HG03558 (cell line): ENCODE measurements around the gene KRTAP4-1.
"Not testable (repeated sequence)": the region's sequence is repeated elsewhere in the genome, so short reads cannot be mapped to it uniquely, and the experiment has no call there.

ENCODE experiments used
- ATAC-seq: cut with Tn5 transposase; IDR thresholded peaks from one replicate; pipeline ENCODE4 v1.9.1; 2021; ENCODE audit warnings: moderate number of reproducible peaks; ENCODE audit not compliant: unreplicated experiment; ENCODE audit errors: extremely low read depth

KRTAP4-1 gene

GRCh38 chr17:41184480-41184961, at the start of gene KRTAP4-1:
KRTAP4-1 (minus strand) TSS chr17:41184911; CDS start chr17:41184854, 57 bp downstream.
- ATAC-seq = no peak

- ATAC-seq = not testable (repeated sequence)
Observed at GRCh38 chr17:41232399-41233105, 47.8 kb upstream of the KRTAP4-1 start, which contains the start of gene KRTAP9-3. KRTAP9-3 (plus strand) TSS chr17:41232449; CDS start chr17:41232502, 53 bp downstream.

- no peak for ATAC-seq
Observed at GRCh38 chr17:41231731-41232130, 47.0 kb upstream of the KRTAP4-1 start.

- ATAC-seq = no peak
Observed at GRCh38 chr17:41230094-41230493, 45.4 kb upstream of the KRTAP4-1 start.

GRCh38 chr17:41226598-41227095, 41.9 kb upstream of the KRTAP4-1 start, which contains the start of gene KRTAP9-2:
KRTAP9-2 (plus strand) TSS chr17:41226648; CDS start chr17:41226655, 7 bp downstream.
- ATAC-seq = not testable (repeated sequence)

GRCh38 chr17:41226051-41226450, 41.3 kb upstream of the KRTAP4-1 start:
- ATAC-seq = no peak

GRCh38 chr17:41223821-41224220, 39.1 kb upstream of the KRTAP4-1 start:
- ATAC-seq = no peak

GRCh38 chr17:41215681-41216080, 31.0 kb upstream of the KRTAP4-1 start:
- no peak for ATAC-seq

- ATAC-seq = no peak
Observed at GRCh38 chr17:41212524-41213169, 27.9 kb upstream of the KRTAP4-1 start.

GRCh38 chr17:41211845-41212466, 27.2 kb upstream of the KRTAP4-1 start:
- no peak for ATAC-seq

GRCh38 chr17:41199421-41200078, 14.8 kb upstream of the KRTAP4-1 start:
- no peak for ATAC-seq

GRCh38 chr17:41196068-41196467, 11.4 kb upstream of the KRTAP4-1 start:
- ATAC-seq = no peak

GRCh38 chr17:41190328-41190727, 5.6 kb upstream of the KRTAP4-1 start:
- no peak for ATAC-seq

GRCh38 chr17:41189837-41190318, 5.2 kb upstream of the KRTAP4-1 start, which contains the start of gene KRTAP9-1:
KRTAP9-1 (plus strand) TSS chr17:41189887; CDS start chr17:41189887, 0 bp downstream.
- ATAC-seq = not testable (repeated sequence)

GRCh38 chr17:41186872-41187271, 2.2 kb upstream of the KRTAP4-1 start:
- no peak for ATAC-seq

- no peak for ATAC-seq
Observed at GRCh38 chr17:41185001-41185400, 290 bp upstream of the KRTAP4-1 start.

GRCh38 chr17:41178843-41179616, 5.7 kb downstream of the KRTAP4-1 start:
- ATAC-seq = no peak

- no peak for ATAC-seq
Observed at GRCh38 chr17:41178341-41178740, 6.4 kb downstream of the KRTAP4-1 start.

GRCh38 chr17:41177727-41178271, 6.9 kb downstream of the KRTAP4-1 start, which contains the start of gene KRTAP4-2:
KRTAP4-2 (minus strand) TSS chr17:41178221; CDS start chr17:41178164, 57 bp downstream.
- no peak for ATAC-seq
